Endothelial cell of umbilical vein (primary cell): ENCODE data around the gene PACS1. TPM values are rescaled to one million over a fixed set of nuclear protein-coding genes. Genes with fewer than 3 reads are reported as not detected.

Experiments used
- BruUV-seq: library from RNA; stranded (reverse); fragments of 400-500 nt; replicated peaks from 2 replicates; lab custom pipeline; 2021; lab: Mats Ljungman, UMichigan
- CTCF ChIA-PET: fragments of 300-600, 350-600 bp; sonication (Branson Sonifier 250); formaldehyde crosslinking; loops from one replicate; lab custom pipeline; 2021; ENCODE audit warnings: antibody characterized with exemption, inconsistent platforms; lab: Charles Lee
- POLR2A ChIA-PET: fragments of 300-600, 350-600 bp; sonication (Branson Sonifier 250); formaldehyde crosslinking; loops from one replicate; lab custom pipeline; 2021; ENCODE audit warnings: antibody characterized with exemption, inconsistent platforms; lab: Charles Lee
- DNase-seq: peaks from one replicate; pipeline ENCODE4 v3.0.0-alpha.2; 2011; ENCODE audit warnings: low read depth, low spot score
- FAIRE-seq: peaks from 2 replicates; lab custom pipeline; 2011; peaks lifted over from hg19 to GRCh38; lab: Jason Lieb, UNC
- H2AFZ ChIP-seq: 2 replicates; pipeline ENCODE4 v1.6.0; 2012; ENCODE audit warnings: low read depth, low read length, control low read depth, inconsistent platforms
- H3K27ac ChIP-seq: 2 replicates; pipeline ENCODE4 v1.5.1; 2011; ENCODE audit warnings: low read depth, mild to moderate bottlenecking, control low read depth, low read length, moderate library complexity; ENCODE audit not compliant: insufficient read depth
- H3K27me3 ChIP-seq, 2 experiments: 2 replicates each; pipeline versions ENCODE4 v1.6.0 to v1.6.1; 2011; ENCODE audit warnings: low read length in 2 of 2, mixed read lengths in 1 of 2; ENCODE audit not compliant: control insufficient read depth in 2 of 2, insufficient read depth in 2 of 2
- H3K36me3 ChIP-seq, 2 experiments: 2 replicates in 1 of 2; 3 replicates in 1 of 2; pipeline ENCODE4 v1.5.1; 2011; ENCODE audit warnings: low read length in 2 of 2, mild to moderate bottlenecking in 1 of 2, moderate library complexity in 1 of 2; ENCODE audit not compliant: control insufficient read depth in 2 of 2, insufficient read depth in 2 of 2; ENCODE audit errors: extremely low read depth in 1 of 2
- H3K4me1 ChIP-seq: 3 replicates; pipeline ENCODE4 v1.5.1; 2011; ENCODE audit warnings: mild to moderate bottlenecking, low read length; ENCODE audit not compliant: control insufficient read depth, insufficient read depth; ENCODE audit errors: extremely low read depth
- H3K4me2 ChIP-seq: 2 replicates; pipeline ENCODE4 v1.6.1; 2011; ENCODE audit warnings: low read length, control low read depth, mixed read lengths; ENCODE audit not compliant: insufficient read depth
- H3K4me3 ChIP-seq, 3 experiments: fragments of 200-600 bp in 1 of 3; sonication (generic), shearing (Covaris generic) in 1 of 3; replicated peaks in 1 of 3; 2 replicates each; pipeline ENCODE4 v1.5.1; 2011 to 2016; ENCODE audit warnings: control low read depth in 3 of 3, low read length in 3 of 3, mild to moderate bottlenecking in 2 of 3, inconsistent platforms in 1 of 3, low read depth in 1 of 3, moderate library complexity in 1 of 3; ENCODE audit not compliant: insufficient read depth in 1 of 3
- H3K79me2 ChIP-seq: 2 replicates; pipeline ENCODE4 v1.6.0; 2012; ENCODE audit warnings: low read length, inconsistent platforms; ENCODE audit not compliant: control insufficient read depth, insufficient read depth
- H3K9ac ChIP-seq: replicated peaks from 2 replicates; pipeline ENCODE3; 2011; ENCODE audit warnings: low read length, control low read depth; ENCODE audit not compliant: insufficient read depth; ENCODE audit errors: extremely low read depth
- H3K9me1 ChIP-seq: replicated peaks from 3 replicates; pipeline ENCODE4 v1.6.0; 2011; ENCODE audit warnings: mild to moderate bottlenecking, low read length; ENCODE audit not compliant: control insufficient read depth, insufficient read depth; ENCODE audit errors: extremely low read depth
- H3K9me3 ChIP-seq: replicated peaks from 2 replicates; pipeline ENCODE4 v1.5.1; 2012; ENCODE audit warnings: low read length, inconsistent platforms; ENCODE audit not compliant: control insufficient read depth, insufficient read depth
- H4K20me1 ChIP-seq: replicated peaks from 2 replicates; pipeline ENCODE3; 2011; ENCODE audit warnings: mild to moderate bottlenecking, low read length; ENCODE audit not compliant: control insufficient read depth, insufficient read depth; ENCODE audit errors: extremely low read depth
- EZH2 ChIP-seq: IDR thresholded peaks from 2 replicates; pipeline ENCODE4 v1.6.1; 2012; ENCODE audit warnings: borderline replicate concordance, low read depth, mild to moderate bottlenecking, moderate library complexity, low read length, inconsistent platforms; ENCODE audit not compliant: severe bottlenecking
- FOS ChIP-seq: IDR thresholded peaks from 2 replicates; pipeline ENCODE4 v1.6.1; 2011; ENCODE audit warnings: mild to moderate bottlenecking, low read length, moderate library complexity, borderline replicate concordance; ENCODE audit not compliant: insufficient read depth
- GATA2 ChIP-seq: IDR thresholded peaks from 2 replicates; pipeline ENCODE4 v1.7.0; 2011; ENCODE audit warnings: low read depth, mild to moderate bottlenecking, moderate library complexity, mixed read lengths, low read length; ENCODE audit not compliant: insufficient read length, insufficient read depth
- JUN ChIP-seq: IDR thresholded peaks from 2 replicates; pipeline ENCODE4 v1.6.1; 2011; ENCODE audit warnings: borderline replicate concordance, low read depth; ENCODE audit not compliant: insufficient read length, insufficient read depth
- MYC ChIP-seq: IDR thresholded peaks from one replicate; pipeline ENCODE4 v1.6.1; 2011; ENCODE audit warnings: mild to moderate bottlenecking, low read depth, low read length
- POLR2A ChIP-seq: IDR thresholded peaks from 2 replicates; pipeline ENCODE4 v1.6.1; 2012; ENCODE audit warnings: low read depth, mild to moderate bottlenecking, control low read depth, low read length
- POLR2AphosphoS5 ChIP-seq: IDR thresholded peaks from 2 replicates; pipeline ENCODE4 v1.6.1; 2012; ENCODE audit warnings: low read depth, mild to moderate bottlenecking, control low read depth, low read length, moderate library complexity; ENCODE audit not compliant: insufficient read depth
- dilution Hi-C: fragments of 300-500 bp; cut with MboI; formaldehyde crosslinking; loops from one replicate; pipeline ENCODE4 v1.15.0; 2019; ENCODE audit warnings: low sequenced_read_pairs; ENCODE audit not compliant: extremely low pct_ligation_motif_present
- intact Hi-C: fragments of 100-400 bp; cut with micrococcal nuclease; formaldehyde crosslinking; loops from one replicate; pipeline ENCODE4 v1.10.0; 2022
- polyA plus RNA-seq, 4 experiments: library from polyadenylated mRNA; depleted of rRNA in 3 of 4; stranded (reverse) in 3 of 4; unstranded in 1 of 4; fragments of >200 nt; gene quantifications; 2 replicates each; pipeline versions ENCODE4 v1.2.1 to v1.2.3, GENCODE V29; 2011 to 2012; ENCODE audit warnings: missing spikeins in 1 of 4
- total RNA-seq: library from RNA; stranded (reverse); gene quantifications from 2 replicates; pipeline ENCODE4 v1.2.3, GENCODE V29; 2021
- TF ChIP-seq, protein P1 (sequence below): IDR thresholded peaks from 2 replicates; pipeline ENCODE4 v1.6.1; 2011; ENCODE audit not compliant: insufficient read depth, insufficient read length
- TF ChIP-seq, protein P2 (sequence below), 2 donors: IDR thresholded peaks; 1 replicate in 1 of 2; 2 replicates in 1 of 2; pipeline ENCODE4 v1.5.1; 2011; ENCODE audit warnings: low read length in 2 of 2, mild to moderate bottlenecking in 2 of 2, moderate library complexity in 2 of 2, control low read depth in 1 of 2, inconsistent platforms in 1 of 2, low read depth in 1 of 2; ENCODE audit not compliant: insufficient read depth in 1 of 2; ENCODE audit errors: extremely low read depth in 1 of 2

The PACS1 gene
- total and polyA plus RNA-seq, 2 donors (not counting 3 experiments of a cell fraction or from before 2014, with no cell fraction given): 26.4 to 64.4 TPM

DNA sequence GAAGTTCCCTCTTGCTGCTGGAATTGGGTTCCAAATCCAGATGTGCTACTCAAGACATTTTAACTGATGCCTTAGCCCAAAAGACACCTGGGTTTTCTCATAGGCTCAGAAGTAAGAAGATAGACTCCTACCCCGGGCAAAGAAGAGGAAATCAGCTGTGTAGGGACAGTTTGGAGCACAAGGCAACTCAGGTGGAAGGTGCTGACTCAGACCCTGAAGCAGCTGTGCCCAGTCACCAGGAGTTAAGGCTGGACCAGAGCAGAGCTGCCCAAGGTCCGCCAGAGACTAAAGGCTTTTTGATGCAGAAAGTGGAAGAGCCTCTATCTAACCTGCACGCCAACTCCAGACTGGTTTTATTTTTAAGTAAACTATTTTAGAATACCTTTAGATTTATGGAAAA lies 177.7 kb downstream of the PACS1 start:
- Histone ChIP-seq H3K9me1 (no peaks in the 10 kb centered on the region), H4K20me1 (no peaks in the 10 kb centered on the region), H3K4me3 (no peak overlapping the region), H3K36me3 (peaks cover 0 to 9% of the 10 kb centered on the region in 2 experiments), H3K4me2 (no peak overlapping the region), H3K4me1 (no peaks in the 10 kb centered on the region), H3K27me3 (no peaks in the 10 kb centered on the region), H3K9ac (no peak overlapping the region), H2AFZ (no peak overlapping the region), H3K9me3 (no peaks in the 10 kb centered on the region), H3K27ac (no peak overlapping the region), H3K79me2 (no peaks in the 10 kb centered on the region)
- dilution Hi-C loops: no loop called here
- FAIRE-seq (no peak), DNase-seq (no peak)
- CTCF ChIA-PET: no interaction called here
- no peak for TF ChIP-seq GATA2
- TF ChIP-seq, protein P1, sequence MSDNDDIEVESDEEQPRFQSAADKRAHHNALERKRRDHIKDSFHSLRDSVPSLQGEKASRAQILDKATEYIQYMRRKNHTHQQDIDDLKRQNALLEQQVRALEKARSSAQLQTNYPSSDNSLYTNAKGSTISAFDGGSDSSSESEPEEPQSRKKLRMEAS: no peak
- TF ChIP-seq JUN: no peak
- TF ChIP-seq, protein P2, sequence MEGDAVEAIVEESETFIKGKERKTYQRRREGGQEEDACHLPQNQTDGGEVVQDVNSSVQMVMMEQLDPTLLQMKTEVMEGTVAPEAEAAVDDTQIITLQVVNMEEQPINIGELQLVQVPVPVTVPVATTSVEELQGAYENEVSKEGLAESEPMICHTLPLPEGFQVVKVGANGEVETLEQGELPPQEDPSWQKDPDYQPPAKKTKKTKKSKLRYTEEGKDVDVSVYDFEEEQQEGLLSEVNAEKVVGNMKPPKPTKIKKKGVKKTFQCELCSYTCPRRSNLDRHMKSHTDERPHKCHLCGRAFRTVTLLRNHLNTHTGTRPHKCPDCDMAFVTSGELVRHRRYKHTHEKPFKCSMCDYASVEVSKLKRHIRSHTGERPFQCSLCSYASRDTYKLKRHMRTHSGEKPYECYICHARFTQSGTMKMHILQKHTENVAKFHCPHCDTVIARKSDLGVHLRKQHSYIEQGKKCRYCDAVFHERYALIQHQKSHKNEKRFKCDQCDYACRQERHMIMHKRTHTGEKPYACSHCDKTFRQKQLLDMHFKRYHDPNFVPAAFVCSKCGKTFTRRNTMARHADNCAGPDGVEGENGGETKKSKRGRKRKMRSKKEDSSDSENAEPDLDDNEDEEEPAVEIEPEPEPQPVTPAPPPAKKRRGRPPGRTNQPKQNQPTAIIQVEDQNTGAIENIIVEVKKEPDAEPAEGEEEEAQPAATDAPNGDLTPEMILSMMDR (IDR thresholded peaks at IDR 0.05; ENCODE audit: extremely low read depth in 1 of 2, insufficient read depth in 1 of 2, low read depth in 1 of 2, low read length in 2 of 2): no peak
- no peak for TF ChIP-seq MYC
- TF ChIP-seq POLR2A: no peak
- TF ChIP-seq EZH2: no peak
- TF ChIP-seq POLR2AphosphoS5: no peak
- no peak for TF ChIP-seq FOS
- BruUV-seq: no TSS peak
- POLR2A ChIA-PET: no interaction called here
- intact Hi-C loops: no loop called here
